Endothelial cell of umbilical vein (primary cell): ENCODE measurements around the gene C6orf89.

Experiments
- EZH2 ChIP-seq: IDR thresholded peaks from 2 replicates; pipeline ENCODE4 v1.6.1; 2012; ENCODE audit warnings: borderline replicate concordance, low read depth, mild to moderate bottlenecking, moderate library complexity, low read length, inconsistent platforms; ENCODE audit not compliant: severe bottlenecking
- FOS ChIP-seq: IDR thresholded peaks from 2 replicates; pipeline ENCODE4 v1.6.1; 2011; ENCODE audit warnings: mild to moderate bottlenecking, low read length, moderate library complexity, borderline replicate concordance; ENCODE audit not compliant: insufficient read depth
- JUN ChIP-seq: IDR thresholded peaks from 2 replicates; pipeline ENCODE4 v1.6.1; 2011; ENCODE audit warnings: borderline replicate concordance, low read depth; ENCODE audit not compliant: insufficient read length, insufficient read depth
- POLR2A ChIP-seq: IDR thresholded peaks from 2 replicates; pipeline ENCODE4 v1.6.1; 2012; ENCODE audit warnings: low read depth, mild to moderate bottlenecking, control low read depth, low read length
- TF ChIP-seq, protein P1 (sequence below), 2 donors: IDR thresholded peaks; 1 replicate in 1 of 2; 2 replicates in 1 of 2; pipeline ENCODE4 v1.5.1; 2011; ENCODE audit warnings: low read length in 2 of 2, mild to moderate bottlenecking in 2 of 2, moderate library complexity in 2 of 2, control low read depth in 1 of 2, inconsistent platforms in 1 of 2, low read depth in 1 of 2; ENCODE audit not compliant: insufficient read depth in 1 of 2; ENCODE audit errors: extremely low read depth in 1 of 2
- TF ChIP-seq, protein P2 (sequence below): IDR thresholded peaks from 2 replicates; pipeline ENCODE4 v1.6.1; 2011; ENCODE audit not compliant: insufficient read depth, insufficient read length

DNA sequence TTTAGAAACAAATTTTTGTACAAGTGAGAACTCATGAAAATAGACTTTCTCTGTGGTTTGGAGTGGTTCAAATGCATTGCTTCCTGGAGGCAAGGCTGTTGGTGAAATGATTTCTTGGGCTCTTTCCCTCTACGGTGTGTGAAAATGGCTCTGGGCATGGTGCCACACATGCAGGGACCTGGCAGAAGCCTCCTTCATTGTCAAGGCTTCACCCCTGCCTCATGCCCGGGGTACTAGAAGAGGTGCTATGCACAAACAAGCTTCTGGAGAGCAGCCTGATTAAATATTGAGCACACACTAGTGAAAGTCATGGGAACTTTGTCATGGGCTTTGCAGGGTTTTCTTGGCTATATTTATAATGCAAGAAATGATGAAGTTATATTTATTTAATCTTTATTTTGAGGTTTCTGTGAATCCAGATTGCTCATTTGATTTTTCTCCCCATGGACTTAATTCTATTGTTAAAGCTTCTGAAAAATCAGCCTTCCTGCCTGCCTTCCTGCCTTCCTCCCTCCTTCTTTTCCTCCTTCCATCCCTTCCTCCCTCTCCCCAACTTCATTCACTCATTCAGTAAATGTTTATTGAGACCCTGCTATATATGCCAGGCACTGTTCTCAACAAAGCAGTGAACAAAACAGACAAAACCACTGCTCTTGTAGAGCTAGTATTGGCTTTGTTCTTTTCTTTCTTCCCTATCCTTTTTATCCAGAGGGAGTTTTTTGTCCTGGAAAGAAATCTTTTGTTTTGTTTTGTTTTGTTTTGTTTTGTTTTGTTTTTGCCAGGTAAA is 21.0 kb downstream of the C6orf89 start:
- TF ChIP-seq, protein P1, sequence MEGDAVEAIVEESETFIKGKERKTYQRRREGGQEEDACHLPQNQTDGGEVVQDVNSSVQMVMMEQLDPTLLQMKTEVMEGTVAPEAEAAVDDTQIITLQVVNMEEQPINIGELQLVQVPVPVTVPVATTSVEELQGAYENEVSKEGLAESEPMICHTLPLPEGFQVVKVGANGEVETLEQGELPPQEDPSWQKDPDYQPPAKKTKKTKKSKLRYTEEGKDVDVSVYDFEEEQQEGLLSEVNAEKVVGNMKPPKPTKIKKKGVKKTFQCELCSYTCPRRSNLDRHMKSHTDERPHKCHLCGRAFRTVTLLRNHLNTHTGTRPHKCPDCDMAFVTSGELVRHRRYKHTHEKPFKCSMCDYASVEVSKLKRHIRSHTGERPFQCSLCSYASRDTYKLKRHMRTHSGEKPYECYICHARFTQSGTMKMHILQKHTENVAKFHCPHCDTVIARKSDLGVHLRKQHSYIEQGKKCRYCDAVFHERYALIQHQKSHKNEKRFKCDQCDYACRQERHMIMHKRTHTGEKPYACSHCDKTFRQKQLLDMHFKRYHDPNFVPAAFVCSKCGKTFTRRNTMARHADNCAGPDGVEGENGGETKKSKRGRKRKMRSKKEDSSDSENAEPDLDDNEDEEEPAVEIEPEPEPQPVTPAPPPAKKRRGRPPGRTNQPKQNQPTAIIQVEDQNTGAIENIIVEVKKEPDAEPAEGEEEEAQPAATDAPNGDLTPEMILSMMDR (IDR thresholded peaks at IDR 0.05; ENCODE audit: extremely low read depth in 1 of 2, insufficient read depth in 1 of 2, low read depth in 1 of 2, low read length in 2 of 2), result no peak
- TF ChIP-seq, protein P2, sequence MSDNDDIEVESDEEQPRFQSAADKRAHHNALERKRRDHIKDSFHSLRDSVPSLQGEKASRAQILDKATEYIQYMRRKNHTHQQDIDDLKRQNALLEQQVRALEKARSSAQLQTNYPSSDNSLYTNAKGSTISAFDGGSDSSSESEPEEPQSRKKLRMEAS, result no peak
- no peak for TF ChIP-seq FOS
- TF ChIP-seq POLR2A, result no peak
- no peak for TF ChIP-seq EZH2
- TF ChIP-seq JUN, result no peak
